ENCODE data around the gene IGFLR1.

- TF ChIP-seq CTCF (conservative IDR thresholded peaks at IDR 0.05; ENCODE audit: low read depth, low read length): no peak
- no peak for TF ChIP-seq POLR2A (IDR thresholded peaks at IDR 0.05; ENCODE audit: low read depth, low read length)
- no peak for TF ChIP-seq CHD1 (IDR thresholded peaks at IDR 0.05; ENCODE audit: low read depth, low read length)
- no peak for TF ChIP-seq RFX5 (IDR thresholded peaks at IDR 0.05; ENCODE audit: low read depth, low read length)
- no peak for TF ChIP-seq CEBPB (IDR thresholded peaks at IDR 0.05; ENCODE audit: low read depth, low read length)
Measured at GRCh38 chr19:35777961-35778360, 35.7 kb upstream of the IGFLR1 start.
